HepG2 (cell line): ENCODE results near the gene SEZ6L. TPM values are rescaled to one million over a fixed set of nuclear protein-coding genes. Genes with fewer than 3 reads are reported as not detected.

ENCODE experiments used
- ATAC-seq: fragments of 200-7000 bp; cut with Tn5 transposase; 3 replicates; pipeline ENCODE4 v1.9.1; 2020; ENCODE audit warnings: mild to moderate bottlenecking, moderate library complexity
- BruUV-seq: library from RNA; stranded (reverse); fragments of 400-500 nt; replicated peaks from 2 replicates; lab custom pipeline; 2021; lab: Mats Ljungman, UMichigan
- CTCF ChIA-PET: fragments of 300-600 bp; formaldehyde crosslinking; extraction: SDS; loops from one replicate; lab custom pipeline; 2021; ENCODE audit warnings: low total read pairs, inconsistent platforms, low intra/inter-chr PET ratio; lab: Yijun Ruan, JAX
- POLR2A ChIA-PET: fragments of 350-600 bp; sonication (Branson Sonifier 250); formaldehyde crosslinking; loops from one replicate; lab custom pipeline; 2020; ENCODE audit warnings: antibody characterized with exemption, inconsistent platforms; lab: Yijun Ruan, JAX
- DNase-seq: peaks from one replicate; pipeline ENCODE4 v3.0.0-alpha.2; 2015; ENCODE audit warnings: low spot score
- FAIRE-seq: peaks from 3 replicates; lab custom pipeline; 2011; peaks lifted over from hg19 to GRCh38; lab: Jason Lieb, UNC
- H2AFZ ChIP-seq: one replicate; pipeline ENCODE4 v1.6.1; 2011; ENCODE audit warnings: low read length, inconsistent platforms
- H3K27ac ChIP-seq: fragments of 300-600 bp; 3 replicates; pipeline ENCODE4 v1.8.0; 2011; ENCODE audit warnings: mixed run types, mild to moderate bottlenecking, mixed read lengths, low read length, inconsistent platforms; ENCODE audit not compliant: insufficient read depth; ENCODE audit errors: extremely low read length
- H3K27me3 ChIP-seq, 2 experiments: fragments of 200-600 bp in 1 of 2; 2 replicates in 1 of 2; 3 replicates in 1 of 2; pipeline versions ENCODE4 v1.6.0 to v1.8.0; 2011; ENCODE audit warnings: low read length in 2 of 2, mild to moderate bottlenecking in 2 of 2, moderate library complexity in 2 of 2, inconsistent platforms in 1 of 2; ENCODE audit not compliant: insufficient read depth in 2 of 2, control insufficient read depth in 1 of 2
- H3K36me3 ChIP-seq, 2 experiments: fragments of 200-600 bp in 1 of 2; replicated peaks in 1 of 2; 2 replicates in 1 of 2; 3 replicates in 1 of 2; pipeline versions ENCODE4 v1.5.1 to v1.8.0; 2011; ENCODE audit warnings: low read length in 2 of 2, inconsistent platforms in 1 of 2; ENCODE audit not compliant: insufficient read depth in 2 of 2, control insufficient read depth in 1 of 2
- H3K4me1 ChIP-seq: 2 replicates; pipeline ENCODE4 v1.5.1; 2012; ENCODE audit warnings: low read length, inconsistent platforms; ENCODE audit not compliant: insufficient read depth
- H3K4me2 ChIP-seq: 2 replicates; pipeline ENCODE4 v1.6.0; 2011; ENCODE audit warnings: low read depth, low read length, inconsistent platforms
- H3K4me3 ChIP-seq, 3 experiments: fragments of 200-600 bp in 1 of 3; sonication (generic), shearing (Covaris generic) in 1 of 3; replicated peaks in 1 of 3; 2 replicates each; pipeline ENCODE4 v1.5.1; 2011 to 2016; ENCODE audit warnings: low read length in 3 of 3, inconsistent platforms in 2 of 3, low read depth in 2 of 3, mild to moderate bottlenecking in 2 of 3, control low read depth in 1 of 3, mixed read lengths in 1 of 3; ENCODE audit not compliant: insufficient read depth in 1 of 3
- H3K79me2 ChIP-seq: one replicate; pipeline ENCODE4 v1.6.1; 2011; ENCODE audit warnings: low read length, inconsistent platforms; ENCODE audit not compliant: insufficient read depth
- H3K9ac ChIP-seq: 2 replicates; pipeline ENCODE4 v1.6.0; 2011; ENCODE audit warnings: mild to moderate bottlenecking, low read depth, low read length, inconsistent platforms; ENCODE audit not compliant: insufficient read depth
- H3K9me3 ChIP-seq: 2 replicates; pipeline ENCODE4 v1.5.1; 2012; ENCODE audit warnings: mild to moderate bottlenecking, low read length
- H4K20me1 ChIP-seq: 2 replicates; pipeline ENCODE4 v1.6.0; 2011; ENCODE audit warnings: inconsistent platforms, mild to moderate bottlenecking, low read length, moderate library complexity; ENCODE audit not compliant: insufficient read depth
- ADNP ChIP-seq: sonication (generic); formaldehyde crosslinking; IDR thresholded peaks from 2 replicates; pipeline ENCODE4 v1.4.0; 2020; ENCODE audit warnings: missing genetic modification reagents
- BCL6 ChIP-seq: IDR thresholded peaks from 2 replicates; pipeline ENCODE4 v1.6.1; 2016; ENCODE audit warnings: missing genetic modification reagents, missing compliant biosample characterization
- NCOR1 ChIP-seq: fragments of 200-600 bp; sonication (generic); IDR thresholded peaks from 2 replicates; pipeline ENCODE4 v1.7.0; 2017; ENCODE audit warnings: antibody characterized with exemption, low read length, borderline replicate concordance
- PLRG1 ChIP-seq: fragments of 450-650 bp; conservative IDR thresholded peaks from 2 replicates; pipeline ENCODE4 v1.6.1; 2016
- SSRP1 ChIP-seq: IDR thresholded peaks from 2 replicates; pipeline ENCODE4 v1.6.1; 2016; ENCODE audit warnings: control low read depth
- TRIM24 ChIP-seq: sonication (generic); formaldehyde crosslinking; IDR thresholded peaks from 2 replicates; pipeline ENCODE4 v1.8.0; 2022; ENCODE audit warnings: mild to moderate bottlenecking, missing genetic modification reagents
- ZNF788 ChIP-seq: sonication (generic); formaldehyde crosslinking; IDR thresholded peaks from 2 replicates; pipeline ENCODE4 v1.5.0; 2020; ENCODE audit warnings: mild to moderate bottlenecking, missing genetic modification reagents, borderline replicate concordance
- WGBS: methylation state at CpG from one replicate; pipeline ENCODE4 v1.1.6; 2017; ENCODE audit warnings: low lambda C conversion rate; 5-methylcytosine and 5-hydroxymethylcytosine counted together
- in situ Hi-C: cut with HindIII; loops from 2 replicates; pipeline ENCODE4 v1.10.0; 2017; ENCODE audit warnings: low pct_unique_long_range_greater_than_20kb; ENCODE audit not compliant: extremely low pct_ligation_motif_present
- intact Hi-C: fragments of 100-400 bp; cut with micrococcal nuclease; formaldehyde crosslinking; loops from one replicate; pipeline ENCODE4 v1.10.0; 2022; ENCODE audit not compliant: unreplicated experiment
- polyA plus RNA-seq, 8 experiments: library from polyadenylated mRNA; depleted of rRNA in 3 of 8; stranded (reverse) in 7 of 8; unstranded in 1 of 8; fragments of >200 nt; fragmentation: Illumina TruSeq in 4 of 8; extraction: Trizol in 4 of 8; gene quantifications; 2 replicates each; pipeline versions ENCODE4 v1.2.1 to v1.2.3, GENCODE V29; 2011 to 2016; ENCODE audit warnings: low read depth in 4 of 8, missing spikeins in 1 of 8, mixed read lengths in 1 of 8; ENCODE audit not compliant: insufficient read depth in 1 of 8
- total RNA-seq, 5 experiments: library from RNA; depleted of rRNA; stranded (reverse); fragments of >200 nt; fragmentation: Illumina TruSeq; extraction: Trizol; gene quantifications; 2 replicates each; pipeline ENCODE4 v1.2.3, GENCODE V29; 2016; ENCODE audit warnings: low read depth in 1 of 5
- TF ChIP-seq, protein P1 (sequence below): sonication (generic); formaldehyde crosslinking; IDR thresholded peaks from 2 replicates; pipeline ENCODE4 v1.4.0; 2020; ENCODE audit warnings: missing genetic modification reagents
- TF ChIP-seq, protein P2 (sequence below): sonication (generic); formaldehyde crosslinking; IDR thresholded peaks from 2 replicates; pipeline ENCODE4 v1.5.0; 2020; ENCODE audit warnings: mild to moderate bottlenecking, missing genetic modification reagents, borderline replicate concordance

SEZ6L gene
- total and polyA plus RNA-seq, 2 of the 13 experiments (the other 11 are each of a cell fraction or from before 2014, with no cell fraction given) = not detected

DNA sequence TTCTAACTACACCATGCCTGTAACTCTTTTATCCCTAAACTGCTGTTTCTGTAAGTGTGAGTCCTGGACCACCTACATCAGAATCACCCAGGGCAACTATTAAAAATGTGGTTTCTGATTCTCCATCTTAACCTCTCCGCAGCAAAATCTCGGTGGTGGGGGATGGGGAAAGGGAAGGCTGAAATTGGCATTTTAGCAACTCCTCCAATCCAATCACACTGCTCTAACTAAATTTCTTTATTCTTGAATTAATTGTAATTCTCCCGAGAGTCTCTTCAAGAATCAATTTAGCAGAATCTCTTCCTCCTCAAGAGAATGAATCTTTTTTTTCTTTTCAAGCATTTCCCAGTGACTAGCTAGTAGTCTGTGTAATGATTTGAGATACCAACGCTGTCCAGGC, 36.2 kb downstream of the SEZ6L start:
- no peak overlapping the region for H3K27ac ChIP-seq
- H3K79me2 ChIP-seq = no peaks in the 10 kb centered on the region
- no peak for TF ChIP-seq NCOR1
- no peak for TF ChIP-seq SSRP1 (CRISPR knock-in tag)
- TF ChIP-seq, protein P1, sequence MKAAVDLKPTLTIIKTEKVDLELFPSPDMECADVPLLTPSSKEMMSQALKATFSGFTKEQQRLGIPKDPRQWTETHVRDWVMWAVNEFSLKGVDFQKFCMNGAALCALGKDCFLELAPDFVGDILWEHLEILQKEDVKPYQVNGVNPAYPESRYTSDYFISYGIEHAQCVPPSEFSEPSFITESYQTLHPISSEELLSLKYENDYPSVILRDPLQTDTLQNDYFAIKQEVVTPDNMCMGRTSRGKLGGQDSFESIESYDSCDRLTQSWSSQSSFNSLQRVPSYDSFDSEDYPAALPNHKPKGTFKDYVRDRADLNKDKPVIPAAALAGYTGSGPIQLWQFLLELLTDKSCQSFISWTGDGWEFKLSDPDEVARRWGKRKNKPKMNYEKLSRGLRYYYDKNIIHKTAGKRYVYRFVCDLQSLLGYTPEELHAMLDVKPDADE (CRISPR knock-in tag) = no peak
- TF ChIP-seq ZNF788 (CRISPR knock-in tag) = no peak
- TF ChIP-seq, protein P2, sequence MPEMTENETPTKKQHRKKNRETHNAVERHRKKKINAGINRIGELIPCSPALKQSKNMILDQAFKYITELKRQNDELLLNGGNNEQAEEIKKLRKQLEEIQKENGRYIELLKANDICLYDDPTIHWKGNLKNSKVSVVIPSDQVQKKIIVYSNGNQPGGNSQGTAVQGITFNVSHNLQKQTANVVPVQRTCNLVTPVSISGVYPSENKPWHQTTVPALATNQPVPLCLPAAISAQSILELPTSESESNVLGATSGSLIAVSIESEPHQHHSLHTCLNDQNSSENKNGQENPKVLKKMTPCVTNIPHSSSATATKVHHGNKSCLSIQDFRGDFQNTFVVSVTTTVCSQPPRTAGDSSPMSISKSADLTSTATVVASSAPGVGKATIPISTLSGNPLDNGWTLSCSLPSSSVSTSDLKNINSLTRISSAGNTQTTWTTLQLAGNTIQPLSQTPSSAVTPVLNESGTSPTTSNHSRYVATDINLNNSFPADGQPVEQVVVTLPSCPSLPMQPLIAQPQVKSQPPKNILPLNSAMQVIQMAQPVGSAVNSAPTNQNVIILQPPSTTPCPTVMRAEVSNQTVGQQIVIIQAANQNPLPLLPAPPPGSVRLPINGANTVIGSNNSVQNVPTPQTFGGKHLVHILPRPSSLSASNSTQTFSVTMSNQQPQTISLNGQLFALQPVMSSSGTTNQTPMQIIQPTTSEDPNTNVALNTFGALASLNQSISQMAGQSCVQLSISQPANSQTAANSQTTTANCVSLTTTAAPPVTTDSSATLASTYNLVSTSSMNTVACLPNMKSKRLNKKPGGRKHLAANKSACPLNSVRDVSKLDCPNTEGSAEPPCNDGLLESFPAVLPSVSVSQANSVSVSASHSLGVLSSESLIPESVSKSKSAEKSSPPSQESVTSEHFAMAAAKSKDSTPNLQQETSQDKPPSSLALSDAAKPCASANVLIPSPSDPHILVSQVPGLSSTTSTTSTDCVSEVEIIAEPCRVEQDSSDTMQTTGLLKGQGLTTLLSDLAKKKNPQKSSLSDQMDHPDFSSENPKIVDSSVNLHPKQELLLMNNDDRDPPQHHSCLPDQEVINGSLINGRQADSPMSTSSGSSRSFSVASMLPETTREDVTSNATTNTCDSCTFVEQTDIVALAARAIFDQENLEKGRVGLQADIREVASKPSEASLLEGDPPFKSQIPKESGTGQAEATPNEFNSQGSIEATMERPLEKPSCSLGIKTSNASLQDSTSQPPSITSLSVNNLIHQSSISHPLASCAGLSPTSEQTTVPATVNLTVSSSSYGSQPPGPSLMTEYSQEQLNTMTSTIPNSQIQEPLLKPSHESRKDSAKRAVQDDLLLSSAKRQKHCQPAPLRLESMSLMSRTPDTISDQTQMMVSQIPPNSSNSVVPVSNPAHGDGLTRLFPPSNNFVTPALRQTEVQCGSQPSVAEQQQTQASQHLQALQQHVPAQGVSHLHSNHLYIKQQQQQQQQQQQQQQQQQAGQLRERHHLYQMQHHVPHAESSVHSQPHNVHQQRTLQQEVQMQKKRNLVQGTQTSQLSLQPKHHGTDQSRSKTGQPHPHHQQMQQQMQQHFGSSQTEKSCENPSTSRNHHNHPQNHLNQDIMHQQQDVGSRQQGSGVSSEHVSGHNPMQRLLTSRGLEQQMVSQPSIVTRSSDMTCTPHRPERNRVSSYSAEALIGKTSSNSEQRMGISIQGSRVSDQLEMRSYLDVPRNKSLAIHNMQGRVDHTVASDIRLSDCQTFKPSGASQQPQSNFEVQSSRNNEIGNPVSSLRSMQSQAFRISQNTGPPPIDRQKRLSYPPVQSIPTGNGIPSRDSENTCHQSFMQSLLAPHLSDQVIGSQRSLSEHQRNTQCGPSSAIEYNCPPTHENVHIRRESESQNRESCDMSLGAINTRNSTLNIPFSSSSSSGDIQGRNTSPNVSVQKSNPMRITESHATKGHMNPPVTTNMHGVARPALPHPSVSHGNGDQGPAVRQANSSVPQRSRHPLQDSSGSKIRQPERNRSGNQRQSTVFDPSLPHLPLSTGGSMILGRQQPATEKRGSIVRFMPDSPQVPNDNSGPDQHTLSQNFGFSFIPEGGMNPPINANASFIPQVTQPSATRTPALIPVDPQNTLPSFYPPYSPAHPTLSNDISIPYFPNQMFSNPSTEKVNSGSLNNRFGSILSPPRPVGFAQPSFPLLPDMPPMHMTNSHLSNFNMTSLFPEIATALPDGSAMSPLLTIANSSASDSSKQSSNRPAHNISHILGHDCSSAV (CRISPR knock-in tag) = no peak
- no peak for TF ChIP-seq BCL6
- no peak for TF ChIP-seq ADNP (CRISPR knock-in tag)
- TF ChIP-seq TRIM24 (CRISPR knock-in tag) = no peak
- TF ChIP-seq PLRG1 = no peak
- no TSS peak for BruUV-seq
- H3K4me1 ChIP-seq = no peaks in the 10 kb centered on the region
- WGBS = 3% methylated on average over 4 of the region's 4 CpGs
- intact Hi-C loops = no loop called here
- DNase-seq = no peak
- H4K20me1 ChIP-seq = no peaks in the 10 kb centered on the region
- H3K4me2 ChIP-seq = no peak overlapping the region
- in situ Hi-C loops = no loop called here
- H3K36me3 ChIP-seq = no peaks in the 10 kb centered on the region
- ChIA-PET CTCF (no interaction called here), POLR2A (no interaction called here)
- no peak for ATAC-seq
- no peak overlapping the region for H3K9ac ChIP-seq
- no peak overlapping the region for H3K4me3 ChIP-seq
- H3K9me3 ChIP-seq = no peaks in the 10 kb centered on the region
- no peaks in the 10 kb centered on the region; a peak in 1 of 5 replicates for H3K27me3 ChIP-seq
- H2AFZ ChIP-seq = no peak overlapping the region
- no peak for FAIRE-seq
